ENCODE data around the gene CPNE6.

CPNE6 gene

DNA sequence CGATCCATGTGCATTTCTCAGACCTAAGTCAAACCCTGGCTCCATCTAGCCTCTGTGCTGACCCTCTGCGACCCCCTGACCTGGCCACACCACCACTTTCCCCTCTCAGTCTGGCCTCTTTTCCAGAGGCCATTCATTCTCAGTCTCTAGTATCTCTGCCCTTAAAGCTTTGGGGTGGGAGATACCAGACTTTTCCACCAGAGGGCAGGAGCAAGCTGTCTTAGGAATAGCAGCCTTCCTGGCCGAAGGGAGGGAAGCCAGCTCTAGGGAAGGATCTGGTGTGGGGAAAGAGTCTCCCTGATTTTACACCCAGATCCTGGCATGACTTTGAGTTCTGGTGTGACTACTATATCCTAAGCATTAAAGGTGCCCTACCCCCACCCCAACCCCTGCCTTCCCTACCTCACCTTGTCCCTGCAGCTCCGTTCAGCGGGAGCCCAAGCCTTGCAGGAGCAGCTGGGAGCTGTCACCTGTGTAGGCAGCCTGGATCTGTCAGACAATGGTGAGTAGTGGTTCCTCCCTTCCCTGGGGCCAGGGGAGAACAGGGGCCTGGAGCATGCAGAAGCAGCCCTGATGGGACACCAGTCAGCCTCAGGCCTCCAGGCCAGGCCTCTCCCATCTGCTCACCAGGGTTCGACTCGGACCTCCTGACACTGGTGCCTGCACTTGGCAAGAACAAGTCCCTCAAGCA lies 13.0 kb upstream of the CPNE6 start:
- ATAC-seq (replicated peaks) (peak; percentile 73), DNase-seq (peak; percentile 50 to 75 (median 51))
- Mint-ChIP-seq H3K36me3 (ENCODE audit: insufficient read depth) (no peaks in the 10 kb centered on the region), H3K9me3 (no peaks in the 10 kb centered on the region), H3K27ac (peak overlapping the region; percentile 61 to 73), H3K4me3 (no peak overlapping the region), H3K27me3 (no peaks in the 10 kb centered on the region), H3K4me1 (ENCODE audit: low read depth in 2 of 2) (peaks cover 5 to 12% of the 10 kb centered on the region in 2 donors)

DNA sequence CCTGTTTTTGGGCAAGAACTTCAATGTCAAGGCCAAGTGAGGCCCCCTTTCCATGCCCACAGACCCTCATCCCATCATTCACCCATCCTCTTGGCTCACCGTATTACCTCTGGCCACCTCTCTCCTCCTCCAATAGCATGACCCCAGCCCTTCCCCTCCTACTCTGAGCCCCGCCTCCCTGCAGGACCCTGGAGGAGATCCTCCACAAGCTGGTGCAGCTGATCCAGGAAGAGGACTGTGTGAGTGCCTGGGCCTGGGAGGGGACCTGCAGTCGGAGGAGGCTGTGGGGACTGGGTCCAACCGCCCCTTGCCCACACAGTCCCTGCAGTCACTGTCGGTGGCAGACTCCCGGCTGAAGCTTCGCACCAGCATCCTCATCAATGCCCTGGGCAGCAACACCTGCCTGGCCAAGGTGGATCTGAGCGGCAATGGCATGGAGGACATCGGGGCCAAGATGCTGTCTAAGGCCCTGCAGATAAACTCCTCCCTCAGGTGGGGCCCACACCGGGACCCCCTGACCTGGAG lies 12.3 kb upstream of the CPNE6 start:
- Mint-ChIP-seq H3K27ac (peak overlapping the region in 1 of 2 donors; percentile 73), H3K4me1 (ENCODE audit: low read depth in 2 of 2) (peaks cover 2 to 9% of the 10 kb centered on the region in 2 donors), H3K36me3 (ENCODE audit: insufficient read depth) (no peaks in the 10 kb centered on the region), H3K27me3 (no peaks in the 10 kb centered on the region), H3K4me3 (no peak overlapping the region), H3K9me3 (no peaks in the 10 kb centered on the region)
- DNase-seq: no peak
- ATAC-seq (replicated peaks): no peak

DNA sequence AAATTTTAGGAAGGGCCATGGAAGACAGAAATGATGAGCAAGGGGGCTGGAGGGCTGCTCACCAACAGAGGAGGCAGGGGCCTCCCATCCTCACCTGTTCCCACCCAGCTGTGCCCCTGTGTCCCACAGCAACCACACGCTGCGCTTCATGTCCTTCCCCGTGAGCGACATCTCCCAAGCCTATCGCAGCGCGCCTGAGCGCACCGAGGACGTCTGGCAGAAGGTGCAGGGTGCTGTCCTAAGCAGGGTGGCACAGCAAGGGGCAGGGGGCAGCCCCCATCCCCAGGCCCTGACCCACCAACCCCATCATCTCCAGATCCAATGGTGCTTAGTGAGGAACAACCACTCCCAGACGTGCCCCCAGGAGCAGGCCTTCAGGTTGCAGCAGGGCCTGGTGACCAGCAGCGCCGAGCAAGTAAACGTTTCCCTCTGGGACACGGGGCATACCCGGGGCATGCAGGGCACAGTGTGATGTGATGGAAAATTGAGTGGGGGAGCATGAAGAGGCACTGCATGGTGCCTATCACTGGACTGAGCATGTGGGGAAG lies 11.4 kb upstream of the CPNE6 start:
- no peak for ATAC-seq (replicated peaks)
- H3K27ac Mint-ChIP-seq: no peak overlapping the region
- H3K9me3 Mint-ChIP-seq: no peaks in the 10 kb centered on the region
- peaks cover 2 to 9% of the 10 kb centered on the region in 2 donors for H3K4me1 Mint-ChIP-seq (ENCODE audit: low read depth in 2 of 2)
- no peak for DNase-seq
- H3K27me3 Mint-ChIP-seq: no peaks in the 10 kb centered on the region
- H3K36me3 Mint-ChIP-seq (ENCODE audit: insufficient read depth): no peaks in the 10 kb centered on the region
- no peak overlapping the region for H3K4me3 Mint-ChIP-seq

DNA sequence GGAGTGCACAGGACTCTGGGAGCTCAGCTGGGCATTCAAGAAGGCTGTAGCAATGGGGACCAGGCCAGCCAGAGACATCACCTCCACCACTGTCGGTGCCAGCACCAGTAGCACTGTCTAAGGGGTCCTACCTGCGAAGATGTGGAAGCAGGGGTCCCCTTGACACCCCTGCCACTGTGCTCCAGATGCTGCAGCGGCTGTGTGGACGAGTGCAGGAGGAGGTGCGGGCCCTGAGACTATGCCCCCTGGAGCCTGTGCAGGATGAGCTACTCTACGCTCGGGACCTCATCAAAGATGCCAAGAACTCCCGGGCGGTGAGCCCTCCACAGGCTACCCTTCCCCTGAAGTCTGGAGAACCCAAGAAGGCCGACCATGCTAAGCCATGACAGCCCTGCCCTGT lies 10.9 kb upstream of the CPNE6 start:
- no peaks in the 10 kb centered on the region for H3K9me3 Mint-ChIP-seq
- ATAC-seq (replicated peaks) (no peak), DNase-seq (no peak)
- peaks cover 2 to 9% of the 10 kb centered on the region in 2 donors for H3K4me1 Mint-ChIP-seq (ENCODE audit: low read depth in 2 of 2)
- H3K27ac Mint-ChIP-seq: no peak overlapping the region
- H3K36me3 Mint-ChIP-seq (ENCODE audit: insufficient read depth): no peaks in the 10 kb centered on the region
- H3K4me3 Mint-ChIP-seq: no peak overlapping the region
- no peaks in the 10 kb centered on the region for H3K27me3 Mint-ChIP-seq

DNA sequence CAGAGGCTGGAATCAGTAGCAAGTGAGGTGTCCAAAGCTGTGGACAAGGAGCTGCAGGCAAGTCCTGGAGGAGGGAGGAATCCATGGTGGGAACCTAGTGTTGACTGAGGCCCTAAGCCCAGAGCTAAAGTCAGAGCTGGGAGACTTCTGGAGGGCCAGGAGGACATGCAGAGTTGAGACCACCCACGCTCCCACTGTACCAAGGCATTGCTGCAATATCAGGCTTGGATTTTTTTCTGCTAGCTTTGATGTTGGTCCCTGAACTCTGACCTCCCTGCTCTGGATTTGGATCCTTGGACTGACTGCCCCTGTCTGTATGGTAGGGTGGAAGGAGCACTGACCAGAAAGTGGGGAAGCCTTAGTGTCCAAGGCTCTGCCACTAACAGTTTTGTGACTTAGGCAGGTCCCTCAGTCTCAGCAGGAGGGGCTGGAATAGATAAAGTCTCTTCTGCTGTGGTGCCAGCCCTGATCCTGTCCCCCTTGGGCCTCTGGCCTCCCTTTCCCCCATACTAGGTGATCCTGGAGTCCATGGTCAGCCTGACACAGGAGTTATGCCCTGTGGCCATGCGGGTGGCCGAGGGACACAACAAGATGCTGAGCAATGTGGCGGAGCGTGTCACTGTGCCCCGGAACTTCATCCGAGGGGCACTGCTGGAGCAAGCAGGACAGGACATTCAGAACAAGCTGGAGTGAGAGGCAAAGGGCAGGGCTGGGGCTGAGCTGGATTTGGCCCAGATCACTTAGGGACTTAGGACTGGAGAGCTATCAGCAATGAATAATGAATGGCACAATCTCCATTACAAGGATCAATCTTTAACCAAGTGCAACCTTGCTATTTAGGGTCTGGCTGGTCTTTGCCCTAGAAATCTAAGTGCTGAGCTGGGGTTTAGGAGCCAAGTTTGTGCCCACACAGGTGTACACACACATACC lies 10.1 kb upstream of the CPNE6 start:
- peaks cover 2 to 9% of the 10 kb centered on the region in 2 donors for H3K4me1 Mint-ChIP-seq (ENCODE audit: low read depth in 2 of 2)
- no peak for DNase-seq
- peak overlapping the region in 1 of 2 donors; percentile 1 for H3K27ac Mint-ChIP-seq
- no peaks in the 10 kb centered on the region for H3K36me3 Mint-ChIP-seq (ENCODE audit: insufficient read depth)
- no peaks in the 10 kb centered on the region for H3K9me3 Mint-ChIP-seq
- H3K27me3 Mint-ChIP-seq: no peaks in the 10 kb centered on the region
- ATAC-seq (replicated peaks): no peak
- H3K4me3 Mint-ChIP-seq: no peak overlapping the region

DNA sequence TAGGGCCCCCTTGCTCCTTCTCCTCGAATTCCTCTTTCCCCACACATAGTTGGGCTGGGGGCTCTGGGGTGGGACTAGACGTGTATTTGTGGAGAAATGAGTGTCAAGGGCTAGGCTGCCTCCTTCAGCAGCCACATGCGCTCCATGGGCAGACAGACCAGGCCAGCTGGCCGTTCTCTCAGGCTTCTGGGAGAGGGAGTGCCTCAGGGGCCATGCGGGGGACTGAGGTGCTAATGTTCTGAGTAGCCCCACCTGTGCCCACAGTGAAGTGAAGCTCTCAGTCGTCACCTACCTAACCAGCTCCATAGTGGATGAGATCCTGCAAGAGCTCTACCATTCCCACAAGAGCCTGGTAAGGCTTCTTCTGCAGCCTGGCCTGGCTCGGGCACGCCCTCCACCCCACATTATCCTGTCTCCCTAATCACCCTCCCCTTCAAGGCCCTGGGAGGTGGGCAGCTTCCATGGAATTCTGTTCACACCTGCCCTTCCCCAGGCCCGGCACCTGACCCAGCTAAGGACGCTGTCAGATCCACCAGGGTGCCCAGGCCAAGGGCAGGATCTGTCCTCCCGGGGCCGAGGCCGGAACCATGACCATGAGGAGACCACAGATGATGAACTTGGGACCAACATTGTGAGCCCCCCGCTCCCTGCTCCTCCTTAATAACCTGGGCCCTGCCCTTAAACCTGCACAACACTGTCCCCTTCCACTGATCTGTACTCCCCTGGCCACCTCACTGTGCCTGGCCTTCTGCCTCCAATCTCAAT lies 9.0 kb upstream of the CPNE6 start:
- H3K27ac Mint-ChIP-seq: no peak overlapping the region
- H3K36me3 Mint-ChIP-seq (ENCODE audit: insufficient read depth): no peaks in the 10 kb centered on the region
- ATAC-seq (replicated peaks) (no peak), DNase-seq (no peak)
- no peaks in the 10 kb centered on the region for H3K9me3 Mint-ChIP-seq
- H3K4me3 Mint-ChIP-seq: no peak overlapping the region
- peaks cover 2 to 9% of the 10 kb centered on the region in 2 donors for H3K4me1 Mint-ChIP-seq (ENCODE audit: low read depth in 2 of 2)
- peaks cover 0 to under 1% of the 10 kb centered on the region in 2 donors for H3K27me3 Mint-ChIP-seq

DNA sequence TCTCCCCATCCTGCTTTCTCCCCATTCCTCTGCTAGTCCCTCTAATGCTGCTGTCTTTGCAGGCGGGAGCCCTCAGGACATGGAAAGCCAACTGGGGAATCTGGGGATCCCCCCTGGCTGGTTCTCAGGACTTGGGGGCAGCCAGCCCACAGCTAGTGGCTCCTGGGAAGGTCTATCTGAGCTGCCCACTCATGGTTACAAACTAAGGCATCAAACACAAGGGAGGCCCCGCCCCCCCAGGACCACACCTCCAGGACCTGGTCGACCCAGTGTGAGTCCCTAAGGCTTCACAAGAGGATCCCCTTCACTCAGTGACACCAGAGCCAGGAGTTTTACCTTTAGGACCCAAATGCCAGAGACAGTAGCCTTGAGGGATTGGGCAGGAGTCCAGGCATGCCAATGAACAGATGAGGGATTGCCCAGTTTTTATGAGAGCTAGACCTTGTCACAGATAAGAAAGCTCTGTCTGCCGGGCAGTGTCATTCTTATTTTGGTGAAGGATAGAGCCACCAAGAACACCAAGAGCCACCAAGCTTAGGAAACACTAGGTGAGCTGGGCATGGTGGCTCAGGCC lies 8.0 kb upstream of the CPNE6 start:
- Mint-ChIP-seq H3K36me3 (ENCODE audit: insufficient read depth) (no peaks in the 10 kb centered on the region), H3K27ac (peak overlapping the region in 1 of 2 donors; percentile 21), H3K27me3 (peaks cover 0 to 10% of the 10 kb centered on the region in 2 donors), H3K4me1 (ENCODE audit: low read depth in 2 of 2) (peaks cover 0 to 5% of the 10 kb centered on the region in 2 donors), H3K4me3 (no peak overlapping the region), H3K9me3 (no peaks in the 10 kb centered on the region)
- DNase-seq (no peak), ATAC-seq (replicated peaks) (no peak)

DNA sequence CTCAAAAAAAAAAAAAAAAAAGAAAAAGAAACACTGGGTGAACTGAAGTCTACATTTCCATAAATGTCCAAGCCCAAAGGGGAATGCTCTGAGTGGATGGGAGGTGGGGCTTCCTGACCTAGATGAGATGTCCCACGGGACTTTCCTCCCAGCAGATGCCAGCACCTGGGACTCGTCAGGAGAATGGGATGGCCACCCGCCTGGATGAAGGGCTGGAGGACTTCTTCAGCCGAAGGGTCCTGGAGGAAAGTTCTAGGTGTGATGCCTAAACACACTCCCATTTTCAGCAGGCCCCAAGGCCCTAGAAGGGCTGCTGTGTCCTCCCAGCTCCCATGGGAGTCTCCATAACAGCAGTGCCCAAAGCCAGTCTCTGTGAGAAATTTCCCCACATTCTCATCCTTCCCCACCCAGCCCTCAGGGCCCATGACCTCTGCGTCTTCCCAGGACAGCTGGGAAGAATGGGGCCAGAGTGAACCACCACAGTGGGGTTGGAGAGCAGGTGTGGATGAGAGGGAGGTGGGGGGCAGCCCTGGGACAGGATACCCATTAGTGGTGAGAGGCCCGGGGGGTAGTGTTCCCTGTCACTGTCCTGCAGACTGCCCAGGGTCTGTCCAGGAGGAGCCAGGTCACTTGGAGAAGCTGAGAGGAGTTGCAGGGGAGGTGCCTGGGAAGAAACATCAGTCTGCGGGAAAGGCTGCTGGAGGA lies 7.1 kb upstream of the CPNE6 start:
- Mint-ChIP-seq H3K4me1 (ENCODE audit: low read depth in 2 of 2) (no peaks in the 10 kb centered on the region), H3K9me3 (no peaks in the 10 kb centered on the region), H3K4me3 (no peak overlapping the region), H3K36me3 (ENCODE audit: insufficient read depth) (no peaks in the 10 kb centered on the region), H3K27ac (no peak overlapping the region), H3K27me3 (peaks cover 2 to 16% of the 10 kb centered on the region in 2 donors)
- DNase-seq (no peak), ATAC-seq (replicated peaks) (no peak)

DNA sequence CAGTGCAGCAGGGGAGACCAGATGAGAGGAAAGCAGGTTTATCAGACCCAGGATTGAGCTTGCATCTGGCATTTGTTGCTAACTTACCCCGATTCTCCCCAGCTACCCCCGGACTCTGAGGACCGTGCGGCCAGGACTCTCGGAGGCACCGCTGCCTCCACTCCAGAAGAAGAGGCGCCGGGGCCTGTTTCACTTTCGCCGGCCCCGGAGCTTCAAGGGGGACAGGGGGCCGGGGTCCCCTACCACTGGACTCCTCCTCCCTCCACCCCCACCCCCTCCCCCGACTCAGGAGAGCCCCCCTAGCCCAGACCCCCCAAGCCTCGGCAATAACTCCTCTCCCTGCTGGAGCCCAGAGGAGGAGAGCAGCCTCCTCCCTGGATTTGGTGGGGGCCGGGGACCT lies 6.5 kb upstream of the CPNE6 start:
- ATAC-seq (replicated peaks) (no peak), DNase-seq (no peak)
- no peaks in the 10 kb centered on the region for H3K4me1 Mint-ChIP-seq (ENCODE audit: low read depth in 2 of 2)
- H3K27ac Mint-ChIP-seq: no peak overlapping the region
- no peaks in the 10 kb centered on the region for H3K9me3 Mint-ChIP-seq
- peaks cover 8 to 22% of the 10 kb centered on the region in 2 donors for H3K27me3 Mint-ChIP-seq
- H3K4me3 Mint-ChIP-seq: no peak overlapping the region
- no peaks in the 10 kb centered on the region for H3K36me3 Mint-ChIP-seq (ENCODE audit: insufficient read depth)

DNA sequence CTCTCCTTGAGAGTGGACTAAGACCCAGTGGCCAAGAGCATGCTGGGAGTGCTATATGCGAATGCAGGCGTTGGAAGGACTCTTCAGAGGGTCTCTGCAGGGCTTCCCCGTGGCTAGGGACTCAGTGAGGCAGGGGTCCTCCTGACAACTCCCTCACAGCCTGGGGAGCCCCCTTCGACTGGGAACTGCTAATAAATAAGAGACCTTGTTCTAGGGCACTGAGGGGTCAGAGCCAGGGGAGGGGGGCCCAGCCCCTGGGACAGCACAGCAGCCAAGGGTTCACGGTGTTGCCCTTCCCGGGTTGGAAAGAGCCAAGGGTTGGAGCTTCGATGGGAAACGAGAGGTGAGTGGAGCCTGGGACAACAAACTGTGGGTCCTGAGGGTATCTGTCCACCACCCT lies 6.0 kb upstream of the CPNE6 start:
- DNase-seq: no peak
- H3K27ac Mint-ChIP-seq: no peak overlapping the region

DNA sequence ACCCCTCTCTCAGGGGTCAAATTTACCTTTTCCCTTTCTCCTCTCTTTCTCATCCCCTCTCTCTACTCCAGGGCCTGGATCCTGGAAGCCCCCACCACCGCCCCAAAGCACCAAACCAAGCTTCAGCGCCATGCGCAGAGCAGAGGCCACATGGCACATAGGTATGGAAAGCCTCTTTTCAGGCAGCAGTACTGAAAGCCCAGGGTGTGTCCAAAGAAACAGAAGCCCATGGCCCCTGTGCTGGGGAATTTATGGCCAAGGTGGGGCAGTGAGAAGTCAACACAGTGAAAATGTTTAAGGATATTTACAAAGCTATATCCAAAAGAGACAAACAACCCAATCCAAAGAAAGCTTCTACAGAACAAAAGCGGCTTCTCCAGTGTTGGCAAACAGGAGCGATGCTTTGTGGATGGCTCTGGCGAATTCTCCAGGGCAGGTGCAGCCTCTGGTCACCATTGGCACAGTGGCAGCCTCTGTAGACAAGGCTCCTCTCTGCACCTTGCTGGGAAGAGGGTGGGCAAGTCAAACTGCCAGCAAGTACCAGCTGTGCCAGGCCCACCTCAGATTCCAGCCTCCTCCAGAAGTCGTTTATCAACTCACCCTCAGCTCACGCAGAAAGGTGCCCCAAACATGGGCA lies 4.7 kb upstream of the CPNE6 start:
- Mint-ChIP-seq H3K27me3 (peaks cover 16 to 40% of the 10 kb centered on the region in 2 donors), H3K4me1 (ENCODE audit: low read depth in 2 of 2) (peaks cover 0 to 5% of the 10 kb centered on the region in 2 donors), H3K36me3 (ENCODE audit: insufficient read depth) (no peaks in the 10 kb centered on the region), H3K4me3 (no peak overlapping the region), H3K27ac (no peak overlapping the region), H3K9me3 (no peaks in the 10 kb centered on the region)
- no peak for DNase-seq
- ATAC-seq (replicated peaks): no peak

More for the DNA sequence above, 6.0 kb upstream of the CPNE6 start:
- Mint-ChIP-seq H3K36me3 (ENCODE audit: insufficient read depth) (no peaks in the 10 kb centered on the region), H3K27me3 (peaks cover 9 to 27% of the 10 kb centered on the region in 2 donors), H3K9me3 (no peaks in the 10 kb centered on the region), H3K4me3 (no peak overlapping the region), H3K4me1 (ENCODE audit: low read depth in 2 of 2) (peaks cover 0 to 2% of the 10 kb centered on the region in 2 donors)
- ATAC-seq (replicated peaks): no peak

All from effector memory CD8-positive, alpha-beta T cell (primary cell).